Stimulated activated CD8-positive, alpha-beta memory T cell treated with anti-CD3 and anti-CD28 coated beads, Interleukin-12 subunit alpha, Interleukin-12 subunit beta, amount 100 ng/mL, for 24 hours (primary cell): ENCODE measurements around the gene FRMPD4.
"Not testable (repeated sequence)": the region's sequence is repeated elsewhere in the genome, so short reads cannot be mapped to it uniquely, and the experiment has no call there.

Experiments
- DNase-seq: peaks from one replicate; pipeline ENCODE4 v3.0.0-alpha.2; 2020; ENCODE audit errors: extremely low read depth

FRMPD4 gene

DNA sequence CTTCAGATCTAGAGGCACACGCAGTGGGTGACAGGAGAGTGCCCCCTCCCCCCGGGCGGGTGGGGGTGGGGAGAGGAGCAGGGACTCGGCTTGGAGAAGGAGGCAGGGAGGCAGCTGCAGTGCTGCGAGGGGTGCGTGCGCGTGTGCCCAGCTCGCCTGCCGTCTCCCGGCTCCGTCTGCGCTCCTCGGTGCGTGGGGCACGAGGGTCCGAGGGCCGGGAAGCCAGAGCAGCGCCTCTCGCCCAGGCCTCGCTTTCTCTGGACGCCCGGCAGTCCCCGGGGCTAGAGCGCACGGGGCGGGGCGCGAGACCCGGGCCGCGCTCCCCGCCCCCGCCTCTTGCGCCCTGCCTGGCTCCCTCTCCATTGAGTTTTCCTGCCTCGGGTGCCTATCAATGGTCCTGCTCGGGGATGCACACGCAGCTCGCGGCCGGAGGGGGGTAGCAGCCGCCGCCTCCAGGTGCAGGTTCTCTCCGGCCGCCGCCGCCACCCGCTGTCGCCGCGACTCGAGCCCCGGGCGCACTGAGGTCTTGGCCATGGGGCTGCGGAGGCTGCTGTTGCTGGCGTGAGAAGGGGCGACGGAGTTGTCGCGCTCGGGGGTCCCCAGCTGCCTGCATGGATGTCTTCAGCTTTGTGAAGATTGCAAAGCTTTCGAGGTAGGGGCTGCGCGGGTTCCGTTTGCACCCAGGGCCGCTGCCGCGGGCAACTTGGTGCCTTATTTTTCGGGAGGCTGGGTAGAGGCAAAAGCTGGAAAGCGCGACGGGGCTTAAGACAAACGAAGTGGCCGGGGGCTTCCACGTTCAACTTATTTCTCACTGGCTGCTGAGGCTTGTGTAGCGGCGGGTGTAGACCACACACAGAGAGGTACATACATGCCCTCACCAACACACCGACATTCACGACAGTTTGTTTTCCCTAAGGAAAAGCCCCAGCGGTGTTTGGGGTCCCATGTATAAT, at the start of gene FRMPD4:
Gene FRMPD4 (plus strand): TSS at position 113 of the 953 bp plus-strand sequence. CDS start 499 bp downstream, at position 612.
- no peak for DNase-seq

DNA sequence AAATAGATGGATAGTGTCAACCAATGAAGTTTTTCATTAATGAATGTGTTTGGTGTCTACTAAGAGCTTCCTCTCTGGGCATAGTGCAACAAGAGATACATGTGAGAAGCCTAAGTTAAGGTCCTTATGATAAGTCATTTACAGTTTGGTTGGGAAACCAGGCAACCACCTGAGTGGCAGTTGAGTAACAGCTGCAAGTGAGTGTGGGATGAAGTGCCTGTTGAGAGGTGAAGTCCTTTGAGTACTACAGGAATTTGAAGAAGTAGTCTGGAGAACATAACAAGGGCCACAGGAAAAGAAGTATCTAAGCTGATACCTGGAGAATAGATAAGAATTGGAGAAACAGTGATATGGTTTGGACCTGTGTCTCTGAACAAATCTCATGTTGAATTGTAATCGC, 48.5 kb upstream of the FRMPD4 start:
- DNase-seq: no peak

DNA sequence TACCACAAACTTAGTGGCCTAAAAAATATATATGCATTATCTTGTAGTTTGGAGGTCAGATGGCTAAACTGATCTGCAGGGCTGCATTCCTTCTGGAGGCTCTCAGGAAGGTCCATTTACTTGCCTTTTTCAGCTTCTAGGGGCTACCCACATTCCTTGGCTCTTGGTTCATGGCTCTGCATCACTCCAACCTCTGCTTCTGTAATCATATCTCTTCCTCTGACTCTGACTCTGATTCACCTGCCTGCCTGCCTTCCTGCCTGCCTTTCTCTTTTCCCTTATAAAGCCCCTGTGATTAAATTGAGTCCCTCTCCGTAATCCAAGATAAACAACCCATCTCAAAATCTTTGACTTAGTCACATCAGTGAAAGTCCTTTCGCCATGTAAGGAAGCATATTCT, 25.0 kb upstream of the FRMPD4 start:
- no peak for DNase-seq

DNA sequence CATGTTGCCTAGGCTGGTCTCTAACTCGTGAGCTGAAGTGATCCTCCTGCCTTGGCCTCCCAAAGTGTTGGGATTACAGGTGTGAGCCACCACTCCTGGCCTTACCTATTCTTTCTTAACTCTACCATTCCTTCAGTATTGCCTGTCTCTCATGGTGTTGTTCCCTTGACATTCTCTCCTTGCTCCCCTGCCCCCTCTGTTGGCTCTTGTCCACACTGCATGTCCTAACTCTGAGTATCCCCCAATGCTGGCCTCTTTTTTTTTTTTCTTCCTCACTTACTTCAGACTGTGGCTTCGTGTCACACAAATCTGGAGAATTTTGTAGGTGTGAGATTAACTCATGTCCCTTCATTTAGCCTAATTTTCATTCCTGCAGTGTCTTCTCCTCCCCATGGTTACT, 22.9 kb upstream of the FRMPD4 start:
- DNase-seq: no peak

DNA sequence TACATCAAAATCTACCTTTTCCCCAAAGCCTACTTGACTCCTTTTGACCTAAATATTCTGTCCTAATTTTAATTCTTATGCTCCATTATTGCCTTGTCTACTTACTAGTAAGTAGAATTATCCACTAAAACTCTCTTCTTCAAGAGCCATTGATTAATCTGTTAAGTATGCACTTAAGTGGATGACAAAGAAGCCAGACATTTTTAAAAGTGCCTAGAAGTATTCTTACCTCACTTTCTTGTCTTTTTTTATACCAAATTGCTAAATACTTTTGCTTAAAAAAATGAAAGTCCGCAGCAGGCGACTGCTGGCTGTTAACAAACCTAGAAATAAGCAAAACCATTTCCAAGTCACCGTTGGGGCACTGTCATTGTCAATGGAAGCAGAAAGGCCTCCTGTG, 20.1 kb upstream of the FRMPD4 start:
- no peak for DNase-seq

DNA sequence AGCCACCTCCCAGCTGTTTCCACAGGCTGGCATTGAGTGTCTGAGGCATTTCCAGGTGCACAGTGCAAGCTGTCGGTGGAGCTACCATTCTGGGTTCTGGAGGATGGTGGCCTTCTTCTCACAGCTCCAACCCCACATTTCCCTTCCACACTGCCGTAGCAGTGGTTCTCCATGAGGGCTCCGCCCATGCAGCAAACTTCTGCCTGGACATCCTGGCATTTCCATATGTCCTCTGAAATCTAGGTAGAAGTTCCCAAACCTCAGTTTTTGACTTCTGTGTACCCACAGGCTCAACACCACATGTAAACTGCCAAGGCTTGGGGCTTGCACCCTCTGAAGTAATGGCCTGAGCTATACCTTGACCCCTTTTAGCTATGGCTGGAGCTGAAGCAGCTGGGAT, 10.3 kb upstream of the FRMPD4 start:
- no peak for DNase-seq

DNA sequence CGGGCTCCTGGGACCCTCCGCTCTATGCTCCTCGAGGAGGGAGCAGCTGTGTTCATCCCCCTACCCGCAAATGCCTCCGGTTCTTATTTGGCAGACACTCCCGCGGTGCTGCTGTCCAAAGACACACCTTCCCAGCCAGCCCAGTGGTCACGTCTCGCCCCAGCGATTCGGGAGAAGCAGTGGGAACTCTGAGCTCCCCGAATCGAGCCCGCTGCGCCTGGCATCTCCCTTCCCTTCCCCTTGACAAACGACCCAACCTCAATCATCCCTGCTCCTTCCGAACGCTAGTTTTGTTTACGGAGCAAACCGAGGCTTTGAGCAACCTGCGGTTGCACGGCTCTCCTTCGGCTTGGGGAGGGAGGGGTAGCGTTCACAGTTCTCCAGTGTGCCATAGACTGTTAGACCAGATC, 317 bp upstream of the FRMPD4 start:
- no peak for DNase-seq

DNA sequence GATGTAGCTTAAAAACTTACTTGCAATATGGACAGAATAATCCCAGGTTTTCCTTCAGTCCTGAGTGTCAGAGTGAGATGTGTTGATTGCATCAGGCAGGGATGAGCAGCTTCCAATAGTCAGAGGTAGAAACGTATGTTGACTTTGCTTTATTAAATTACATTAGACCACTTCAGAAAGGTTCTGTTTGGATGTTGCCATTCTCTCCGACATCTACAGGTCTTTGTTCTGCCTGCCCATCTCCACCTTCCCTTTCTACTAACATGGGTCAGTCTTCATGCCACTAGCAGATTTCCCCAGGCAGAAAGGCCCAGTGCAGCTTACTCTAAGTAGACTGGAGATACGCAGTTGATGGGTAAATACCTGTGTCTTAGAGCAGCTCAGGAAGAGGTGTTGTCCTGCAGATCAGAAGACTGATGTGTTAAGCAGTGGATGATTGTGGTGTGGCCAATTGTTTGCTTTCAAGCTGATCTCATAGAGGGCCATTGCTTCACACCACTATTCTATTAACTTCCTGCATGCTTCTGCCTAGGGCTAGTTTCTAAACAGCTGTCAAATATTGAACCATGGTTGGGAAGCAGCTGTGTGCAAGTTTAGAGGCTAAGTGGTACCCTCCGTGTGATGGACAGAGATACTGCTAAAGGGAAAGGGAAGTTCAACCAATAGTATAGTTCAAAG, 1.8 kb downstream of the FRMPD4 start:
- DNase-seq: no peak

DNA sequence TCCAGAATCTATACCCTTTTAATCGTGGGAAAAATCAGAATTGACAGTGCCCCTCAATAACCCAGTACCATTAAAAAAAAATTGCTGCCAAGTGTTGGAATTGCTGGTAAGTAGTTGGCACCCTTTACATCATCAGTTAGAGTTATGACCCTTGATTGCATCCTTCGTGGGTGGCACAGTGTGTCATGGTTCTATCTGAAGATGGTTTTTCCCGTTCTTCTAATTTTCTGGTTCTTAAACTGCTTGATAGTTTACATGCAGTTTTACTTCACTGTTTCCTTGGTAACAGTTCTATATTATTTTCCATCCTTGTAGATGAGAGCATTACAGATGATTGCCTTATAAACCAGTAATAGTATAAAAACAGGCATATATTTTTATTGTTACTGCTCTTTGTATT, 3.2 kb downstream of the FRMPD4 start:
- DNase-seq: no peak

DNA sequence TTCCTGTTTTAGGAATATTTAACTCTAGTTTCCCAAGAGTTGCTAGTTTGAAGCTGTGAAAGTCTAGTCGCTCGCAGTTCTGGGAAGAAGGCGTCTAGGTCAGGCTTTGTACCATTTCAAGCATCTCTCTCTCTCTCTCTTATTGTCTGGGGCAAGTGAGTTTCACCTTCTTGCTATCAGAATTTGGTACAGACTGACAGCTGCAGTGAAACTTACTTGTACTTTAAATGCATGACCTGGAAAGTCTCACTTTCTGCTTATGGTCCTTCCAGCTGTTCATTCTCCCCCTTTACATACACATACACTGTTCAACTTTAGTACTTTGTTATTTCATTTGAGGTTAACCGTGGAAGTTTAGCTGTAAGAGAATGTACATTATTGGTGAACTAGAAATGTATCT, 4.4 kb downstream of the FRMPD4 start:
- DNase-seq: no peak

DNA sequence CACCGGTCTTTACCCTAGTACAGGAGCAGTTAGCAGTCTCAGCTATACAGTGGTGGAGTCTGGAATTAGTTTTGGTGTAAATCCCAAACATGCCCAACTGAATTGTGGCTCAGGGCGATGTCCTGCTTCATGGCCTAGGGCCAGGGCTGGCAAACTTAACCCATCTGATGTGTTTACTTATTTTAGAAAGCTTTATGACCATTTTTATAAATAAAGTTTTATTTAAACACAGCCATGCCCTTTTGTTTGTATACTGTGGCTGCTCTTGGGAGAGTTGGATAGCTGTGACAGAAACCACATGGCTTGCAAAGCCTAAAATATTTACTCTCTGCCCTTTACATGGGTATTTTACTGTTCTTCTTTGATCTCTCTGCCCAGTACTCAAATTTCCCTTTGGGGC, 7.1 kb downstream of the FRMPD4 start:
- no peak for DNase-seq

DNA sequence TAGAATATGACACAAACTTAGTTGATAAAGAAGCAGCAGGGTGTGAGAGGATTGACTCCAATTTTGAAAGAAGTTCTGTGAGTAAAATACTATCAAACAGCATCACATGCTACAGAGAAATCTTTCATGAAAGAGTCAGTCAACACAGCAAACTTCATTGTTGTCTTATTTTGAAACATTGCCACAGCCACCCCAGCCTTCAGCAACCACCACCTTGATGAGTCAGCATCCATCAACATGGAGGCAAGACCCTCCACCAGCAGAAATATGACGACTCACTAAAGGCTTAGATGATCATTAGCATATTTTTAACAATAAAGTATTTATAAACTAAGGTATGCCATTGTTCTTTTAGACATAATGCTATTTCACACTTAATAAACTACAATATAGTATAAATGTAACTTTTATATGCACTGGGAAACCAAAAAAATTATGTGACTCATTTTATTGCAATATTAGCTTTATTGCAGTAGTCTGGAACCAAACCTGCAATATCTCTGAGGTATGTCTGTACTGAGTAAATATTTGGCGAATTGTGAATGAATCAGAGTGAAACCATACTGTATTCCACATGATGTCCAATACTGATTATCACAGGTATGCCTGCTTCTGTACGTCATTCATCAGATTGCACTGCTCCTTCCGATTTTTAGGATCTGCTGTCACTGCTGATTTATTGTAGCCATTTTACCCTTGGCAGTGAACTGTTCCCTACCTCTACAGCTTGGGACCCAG, 11.6 kb downstream of the FRMPD4 start:
- DNase-seq: no peak

DNA sequence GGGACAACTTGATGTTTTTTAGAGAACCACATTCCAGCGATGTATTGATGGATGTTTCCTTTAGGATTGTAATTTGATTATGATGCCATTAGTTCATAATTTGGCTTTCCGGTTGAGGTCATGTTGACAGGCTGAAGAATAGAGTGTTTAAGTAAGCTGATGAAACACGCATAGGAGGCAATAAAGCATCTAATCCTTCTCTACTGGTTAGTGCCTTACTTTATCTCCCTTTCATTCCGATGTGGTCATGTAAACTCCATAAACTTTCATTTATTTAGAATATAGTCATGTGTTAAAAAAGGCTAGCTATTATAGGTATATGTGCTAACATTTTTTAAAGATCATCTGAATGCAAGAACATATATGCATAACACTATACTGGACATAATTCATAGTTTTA, 15.0 kb downstream of the FRMPD4 start:
- no peak for DNase-seq

DNA sequence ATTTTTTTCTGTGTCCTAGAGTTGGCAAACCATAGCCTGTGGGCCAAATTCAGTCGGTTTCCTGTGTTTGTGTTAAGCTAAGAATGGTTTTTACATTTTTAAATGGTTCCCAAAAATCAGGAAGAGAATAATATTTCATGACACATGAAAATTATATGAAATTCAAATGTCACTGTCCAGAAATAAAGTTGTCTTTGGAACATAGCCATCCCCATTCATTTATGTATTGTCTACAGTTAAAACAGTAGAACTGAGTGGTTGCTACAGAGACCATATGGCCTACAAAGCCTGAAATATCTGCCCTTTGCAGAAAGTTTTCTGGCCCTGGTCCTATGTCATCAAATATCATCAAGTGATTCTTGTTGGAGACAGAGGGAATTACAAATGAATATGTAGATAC, 15.5 kb downstream of the FRMPD4 start:
- DNase-seq: no peak

DNA sequence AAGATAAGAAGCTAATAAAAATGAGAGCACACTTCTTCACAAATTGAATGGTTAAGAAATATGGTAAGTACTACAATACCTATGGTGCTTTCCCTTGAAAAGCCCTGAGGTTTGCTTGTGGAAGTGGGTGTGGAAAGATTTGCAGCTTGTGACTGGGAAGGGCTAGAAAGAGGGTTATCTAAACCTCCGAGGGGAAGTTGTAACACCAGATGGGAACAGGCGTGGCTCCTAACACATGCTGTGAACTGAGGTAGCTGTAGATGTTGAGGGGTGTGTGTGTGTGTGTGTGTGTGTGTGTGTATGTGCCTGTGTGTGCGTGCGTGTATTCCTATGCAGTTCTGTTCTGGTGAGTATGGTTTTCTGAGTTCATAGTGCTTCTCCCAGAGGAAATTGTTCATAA, 21.5 kb downstream of the FRMPD4 start:
- no peak for DNase-seq

DNA sequence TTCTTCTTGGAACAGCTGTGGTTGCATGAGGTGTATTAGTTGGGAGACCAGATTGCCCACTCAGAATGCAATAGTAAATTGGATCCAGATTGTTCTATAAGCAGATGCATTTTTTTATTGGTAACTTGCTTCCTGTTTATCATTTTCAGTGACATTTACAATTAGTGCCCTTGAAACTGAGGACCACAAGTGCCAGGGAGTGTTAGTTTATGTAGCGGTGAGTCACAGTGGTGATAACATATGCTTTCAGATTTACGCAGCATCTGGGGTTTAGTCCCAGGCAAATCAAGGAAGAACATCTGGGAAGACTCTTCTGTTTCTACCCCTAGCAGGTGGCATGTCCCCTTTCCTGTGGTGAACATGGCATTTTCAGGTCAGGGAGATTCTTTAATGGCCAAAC, 24.1 kb downstream of the FRMPD4 start:
- no peak for DNase-seq

DNA sequence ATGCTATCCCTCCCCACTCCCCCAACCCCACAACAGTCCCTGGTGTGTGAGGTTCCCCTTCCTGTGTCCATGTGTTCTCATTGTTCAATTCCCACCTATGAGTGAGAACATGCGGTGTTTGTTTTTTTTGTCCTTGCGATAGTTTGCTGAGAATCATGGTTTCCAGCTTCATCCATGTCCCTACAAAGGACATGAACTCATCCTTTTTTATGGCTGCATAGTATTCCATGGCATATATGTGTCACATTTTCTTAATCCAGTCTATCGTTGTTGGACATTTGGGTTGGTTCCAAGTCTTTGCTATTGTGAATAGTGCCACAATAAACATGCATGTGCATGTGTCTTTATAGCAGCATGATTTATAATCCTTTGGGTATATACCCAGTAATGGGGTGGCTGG, 25.9 kb downstream of the FRMPD4 start:
- DNase-seq: not testable (repeated sequence)

DNA sequence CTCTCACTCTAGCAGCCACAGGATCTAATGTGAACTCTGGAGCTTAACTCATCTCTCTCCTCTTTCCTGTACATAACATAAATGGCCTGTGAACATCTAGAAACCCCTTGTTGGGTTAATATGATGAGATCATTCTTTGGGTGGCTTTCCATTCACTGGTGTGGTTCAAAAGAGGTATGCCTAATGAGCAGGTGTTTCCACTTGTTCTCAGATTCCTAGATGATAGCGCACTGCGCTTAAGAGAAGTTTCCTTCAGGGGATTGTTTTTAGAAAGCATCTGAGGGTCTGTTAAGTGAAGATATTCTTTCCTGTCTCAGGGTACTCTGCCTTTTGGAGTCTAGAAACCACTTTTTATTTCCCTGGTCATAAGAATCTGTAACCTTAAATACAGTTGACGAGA, 32.5 kb downstream of the FRMPD4 start:
- DNase-seq: no peak

DNA sequence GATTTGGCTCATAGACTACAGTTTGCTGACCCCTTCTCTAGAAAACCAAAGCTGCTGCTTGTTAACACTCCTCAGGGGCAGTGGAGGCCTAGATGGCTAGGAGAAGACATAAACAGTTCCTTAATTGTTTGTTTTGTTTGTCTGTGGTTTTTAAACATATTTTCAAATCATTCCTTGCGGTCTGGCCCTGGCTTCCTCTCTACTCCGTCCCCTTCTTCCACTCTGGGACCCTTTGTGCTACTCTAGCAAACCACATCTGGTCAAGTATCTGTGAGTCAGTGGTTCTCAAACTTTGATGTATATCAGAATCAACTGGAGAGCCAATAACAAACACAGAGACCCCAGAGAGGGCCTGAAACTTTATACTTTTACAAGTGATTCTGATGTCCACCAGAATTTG, 36.1 kb downstream of the FRMPD4 start:
- DNase-seq: no peak

DNA sequence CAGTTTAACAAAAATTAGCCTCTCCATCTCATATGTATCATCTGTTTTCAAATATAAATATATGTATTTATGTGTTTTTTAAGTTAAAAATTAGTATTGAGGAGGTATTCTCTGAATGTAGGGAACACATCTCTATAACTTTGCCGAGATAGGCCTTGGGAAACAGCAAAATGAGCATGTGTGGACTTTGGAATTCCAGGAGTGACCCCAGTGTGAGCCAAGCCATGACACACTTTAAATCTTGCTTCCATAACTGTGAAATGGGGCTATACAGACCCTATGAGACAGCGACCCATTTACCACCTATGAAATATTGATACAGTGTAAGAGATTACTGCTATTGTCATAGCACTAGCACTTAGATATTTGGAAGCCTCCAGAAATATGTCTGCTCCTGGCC, 58.8 kb downstream of the FRMPD4 start:
- no peak for DNase-seq

DNA sequence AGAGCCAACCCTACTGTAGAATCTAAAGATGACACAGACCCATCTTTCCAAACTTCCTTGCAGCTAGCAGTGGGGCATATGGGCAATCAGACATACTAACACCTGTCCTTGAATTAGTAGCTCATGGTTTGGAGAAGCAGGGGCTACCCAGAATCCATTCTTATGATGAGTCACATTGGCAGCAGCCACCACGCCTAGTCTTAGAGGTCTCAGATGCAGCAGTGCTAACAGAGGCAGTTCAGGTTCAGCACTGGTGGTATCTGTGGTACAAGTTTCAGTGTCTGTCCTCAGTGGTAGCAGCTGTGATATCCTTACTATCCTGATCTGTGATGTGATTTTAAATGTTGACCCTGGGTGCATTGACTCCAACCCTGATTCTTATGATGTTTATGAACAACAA, 68.1 kb downstream of the FRMPD4 start:
- DNase-seq: no peak

DNA sequence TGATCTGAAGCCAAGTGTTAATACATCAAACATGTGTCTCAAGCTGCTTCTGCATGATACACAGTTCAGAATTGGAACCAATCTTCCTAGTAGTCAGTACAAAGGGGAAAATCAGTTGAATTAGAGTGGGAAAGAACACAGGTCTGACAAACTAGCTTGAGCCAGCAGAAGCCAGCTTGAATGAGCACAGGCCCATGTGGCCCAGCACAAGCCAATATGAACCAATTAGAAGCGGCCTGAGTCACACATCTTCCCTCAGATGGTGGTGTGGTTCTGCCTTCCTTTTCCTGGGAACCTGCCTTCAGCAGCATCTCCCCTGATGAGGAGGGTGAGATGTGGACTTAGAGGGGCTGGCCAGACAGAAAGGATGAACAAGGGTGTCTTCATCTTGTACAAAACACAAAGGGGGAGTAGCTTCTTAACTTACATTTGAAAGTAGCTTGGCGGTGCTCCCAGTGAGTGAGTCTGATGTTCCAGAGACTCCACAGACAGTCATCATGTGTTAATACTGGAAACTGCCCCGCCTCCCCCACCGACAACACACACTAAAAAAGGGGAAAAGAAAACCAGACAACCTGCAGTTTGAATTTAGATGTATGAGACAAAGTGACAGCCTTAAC, 72.0 kb downstream of the FRMPD4 start:
- DNase-seq: no peak
